H9 (cell line): Measurements from ENCODE around the gene KSR1. TPM values are rescaled to one million over a fixed set of nuclear protein-coding genes. Genes with fewer than 3 reads are reported as not detected.

Source experiments
- DNase-seq: peaks from one replicate; pipeline ENCODE4 v3.0.0-alpha.2; 2017
- H2AFZ ChIP-seq: one replicate; pipeline ENCODE4 v1.6.1; 2013; ENCODE audit warnings: mild to moderate bottlenecking, low read length, control low read depth, moderate library complexity
- H2AK5ac ChIP-seq: 2 replicates; pipeline ENCODE4 v1.6.1; 2013; ENCODE audit warnings: low read length, control low read depth, mixed read lengths; ENCODE audit not compliant: insufficient read length
- H2BK120ac ChIP-seq: one replicate; pipeline ENCODE4 v1.6.1; 2013; ENCODE audit warnings: low read depth, mild to moderate bottlenecking, low read length, control low read depth, inconsistent platforms; ENCODE audit not compliant: poor library complexity, severe bottlenecking
- H2BK12ac ChIP-seq: 2 replicates; pipeline ENCODE4 v1.6.1; 2013; ENCODE audit warnings: low read length, control low read depth, mixed read lengths, low read depth; ENCODE audit not compliant: insufficient read length
- H2BK15ac ChIP-seq: 2 replicates; pipeline ENCODE4 v1.6.1; 2013; ENCODE audit warnings: low read depth, low read length, control low read depth
- H2BK20ac ChIP-seq: one replicate; pipeline ENCODE4 v1.6.1; 2013; ENCODE audit warnings: low read depth, mild to moderate bottlenecking, low read length, control low read depth, inconsistent platforms; ENCODE audit not compliant: poor library complexity, severe bottlenecking
- H2BK5ac ChIP-seq: 2 replicates; pipeline ENCODE4 v1.6.1; 2013; ENCODE audit warnings: low read length, control low read depth, mixed read lengths; ENCODE audit not compliant: insufficient read length
- H3K14ac ChIP-seq: 2 replicates; pipeline ENCODE4 v1.6.1; 2013; ENCODE audit warnings: low read length, control low read depth; ENCODE audit not compliant: insufficient read depth
- H3K18ac ChIP-seq: 2 replicates; pipeline ENCODE4 v1.6.1; 2013; ENCODE audit warnings: low read depth, mild to moderate bottlenecking, mixed read lengths, low read length, control low read depth; ENCODE audit not compliant: insufficient read length
- H3K23ac ChIP-seq: 2 replicates; pipeline ENCODE4 v1.6.1; 2013; ENCODE audit warnings: low read length, control low read depth, mixed read lengths, low read depth; ENCODE audit not compliant: insufficient read length
- H3K23me2 ChIP-seq: 2 replicates; pipeline ENCODE4 v1.6.1; 2013; ENCODE audit warnings: low read depth, mild to moderate bottlenecking, mixed read lengths, low read length, control low read depth; ENCODE audit not compliant: insufficient read length, poor library complexity, severe bottlenecking
- H3K27ac ChIP-seq: 2 replicates; pipeline ENCODE4 v1.5.1; 2013; ENCODE audit warnings: low read length, control low read depth, mixed read lengths, low read depth; ENCODE audit not compliant: insufficient read length
- H3K27me3 ChIP-seq: 2 replicates; pipeline ENCODE4 v1.6.1; 2013; ENCODE audit warnings: low read length, control low read depth, inconsistent platforms; ENCODE audit not compliant: insufficient read depth
- H3K4ac ChIP-seq: 2 replicates; pipeline ENCODE4 v1.6.1; 2013; ENCODE audit warnings: low read depth, mild to moderate bottlenecking, control low read depth, inconsistent platforms, low read length, moderate library complexity
- H3K4me1 ChIP-seq: 2 replicates; pipeline ENCODE4 v1.6.1; 2013; ENCODE audit warnings: low read length, control low read depth, inconsistent platforms; ENCODE audit not compliant: insufficient read depth
- H3K4me2 ChIP-seq: 2 replicates; pipeline ENCODE4 v1.6.1; 2013; ENCODE audit warnings: low read length, control low read depth, mixed read lengths; ENCODE audit not compliant: insufficient read length, insufficient read depth
- H3K56ac ChIP-seq: 2 replicates; pipeline ENCODE4 v1.6.1; 2013; ENCODE audit warnings: low read depth, mild to moderate bottlenecking, mixed read lengths, low read length, control low read depth; ENCODE audit not compliant: insufficient read length
- H3K79me1 ChIP-seq: 2 replicates; pipeline ENCODE4 v1.6.1; 2013; ENCODE audit warnings: low read depth, mild to moderate bottlenecking, moderate library complexity, low read length, control low read depth, inconsistent platforms; ENCODE audit not compliant: insufficient read depth, poor library complexity, severe bottlenecking
- H3K79me2 ChIP-seq: 2 replicates; pipeline ENCODE4 v1.6.1; 2013; ENCODE audit warnings: low read length, control low read depth, inconsistent platforms; ENCODE audit not compliant: insufficient read depth
- H3K9ac ChIP-seq: 2 replicates; pipeline ENCODE4 v1.6.1; 2013; ENCODE audit warnings: low read length, control low read depth, mixed read lengths; ENCODE audit not compliant: insufficient read length; ENCODE audit errors: extremely low read depth
- H3K9me3 ChIP-seq: one replicate; pipeline ENCODE4 v1.6.1; 2013; ENCODE audit warnings: low read depth, low read length, inconsistent platforms; ENCODE audit not compliant: control insufficient read depth
- H3T11ph ChIP-seq: one replicate; pipeline ENCODE4 v1.6.1; 2013; ENCODE audit warnings: mild to moderate bottlenecking, low read length, control low read depth, inconsistent platforms
- H4K20me1 ChIP-seq: one replicate; pipeline ENCODE4 v1.6.1; 2013; ENCODE audit not compliant: control insufficient read depth, insufficient read length, insufficient read depth
- H4K5ac ChIP-seq: 2 replicates; pipeline ENCODE4 v1.6.1; 2013; ENCODE audit warnings: low read depth, mild to moderate bottlenecking, mixed read lengths, low read length, control low read depth; ENCODE audit not compliant: insufficient read length
- H4K8ac ChIP-seq: replicated peaks from 2 replicates; pipeline ENCODE4 v1.6.1; 2013; ENCODE audit warnings: low read length, control low read depth, mixed read lengths, low read depth; ENCODE audit not compliant: insufficient read length
- H4K91ac ChIP-seq: 2 replicates; pipeline ENCODE4 v1.6.1; 2013; ENCODE audit warnings: low read depth, mild to moderate bottlenecking, moderate library complexity, mixed read lengths, low read length, control low read depth; ENCODE audit not compliant: insufficient read length
- H3K27ac Mint-ChIP-seq, 3 experiments: 2 replicates in 2 of 3; 3 replicates in 1 of 3; pipeline ENCODE4 v1.8.0; 2020 to 2021; ENCODE audit warnings: mixed read lengths in 3 of 3, mild to moderate bottlenecking in 1 of 3, moderate library complexity in 1 of 3
- H3K27me3 Mint-ChIP-seq: 2 replicates; pipeline ENCODE4 v1.8.0; 2021; ENCODE audit warnings: low read depth, mild to moderate bottlenecking, moderate library complexity, mixed read lengths
- H3K36me3 Mint-ChIP-seq, 3 experiments: 2 replicates in 2 of 3; 3 replicates in 1 of 3; pipeline ENCODE4 v1.8.0; 2020 to 2021; ENCODE audit warnings: low read depth in 3 of 3, mixed read lengths in 3 of 3; ENCODE audit not compliant: insufficient read depth in 1 of 3
- H3K4me1 Mint-ChIP-seq, 2 experiments: 2 replicates each; pipeline ENCODE4 v1.8.0; 2020; ENCODE audit warnings: mixed read lengths in 2 of 2
- H3K4me3 Mint-ChIP-seq, 2 experiments: 2 replicates in 1 of 2; 3 replicates in 1 of 2; pipeline ENCODE4 v1.8.0; 2020 to 2021; ENCODE audit warnings: mild to moderate bottlenecking in 2 of 2, mixed read lengths in 2 of 2, moderate library complexity in 1 of 2
- H3K9me3 Mint-ChIP-seq, 2 experiments: 2 replicates in 1 of 2; 3 replicates in 1 of 2; pipeline ENCODE4 v1.8.0; 2020; ENCODE audit warnings: mild to moderate bottlenecking in 2 of 2, mixed read lengths in 2 of 2, moderate library complexity in 1 of 2
- CTCF ChIP-seq: fragments of 200-600 bp; sonication (generic); conservative IDR thresholded peaks from 3 replicates; pipeline ENCODE4 v1.8.0; 2021; ENCODE audit warnings: antibody characterized with exemption, mild to moderate bottlenecking
- WGBS: extraction: QIAGEN DNeasy Blood & Tissue Kit; methylation state at CpG from one replicate; pipeline ENCODE4 v1.1.7; 2013; ENCODE audit warnings: missing lambda C conversion rate, low lambda C conversion rate, mixed read lengths; ENCODE audit not compliant: insufficient read length; ENCODE audit errors: extremely low coverage; 5-methylcytosine and 5-hydroxymethylcytosine counted together
- total RNA-seq: library from RNA; stranded (reverse); gene quantifications from 2 replicates; pipeline ENCODE4 v1.2.1, GENCODE V29; 2021

The KSR1 gene
- total RNA-seq, 1 experiment from 2014 or later: 44.9 TPM

DNA sequence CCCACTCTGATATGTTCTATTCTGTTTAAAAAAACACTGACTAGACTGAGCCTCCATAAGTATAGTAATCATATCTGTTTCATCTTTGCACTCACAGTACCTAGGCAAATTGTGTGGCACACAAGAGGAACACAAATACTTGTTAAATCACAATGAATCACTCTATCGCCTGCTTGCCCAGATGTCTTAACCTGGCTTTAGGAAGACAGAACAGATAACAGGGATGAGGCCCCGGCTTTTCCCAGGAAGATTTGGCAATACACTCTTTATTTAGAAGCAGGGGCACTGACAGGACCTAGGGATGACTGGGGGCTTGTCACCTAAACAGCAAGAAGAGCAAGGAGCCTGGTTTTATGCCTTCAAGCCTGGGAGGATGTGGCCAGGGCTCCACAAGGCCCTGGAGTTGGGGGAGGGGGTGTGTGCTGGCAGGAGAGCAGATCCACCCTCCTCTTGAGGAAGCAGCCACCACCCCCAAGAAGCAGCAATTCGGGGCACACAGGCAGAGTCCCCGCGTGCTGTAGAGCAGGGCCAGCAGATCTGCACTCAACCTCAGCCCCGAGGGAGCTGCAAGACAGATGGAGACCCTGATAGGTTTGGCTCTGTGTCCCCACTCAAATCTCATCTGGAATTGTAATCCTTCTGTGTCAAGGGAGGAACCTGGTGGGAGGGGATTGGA lies 41.0 kb upstream of the KSR1 start:
- H3K4me2 ChIP-seq: no peak overlapping the region
- no peak overlapping the region for H3K56ac ChIP-seq
- Mint-ChIP-seq H3K27me3 (peaks cover 11% of the 10 kb centered on the region; the same call in 1 of the 2 replicates), H3K36me3 (no peaks in the 10 kb centered on the region), H3K4me1 (no peaks in the 10 kb centered on the region; a peak in 1 of 4 replicates), H3K9me3 (no peaks in the 10 kb centered on the region), H3K27ac (no peak overlapping the region; a peak in 1 of 7 replicates), H3K4me3 (no peak overlapping the region)
- no peak overlapping the region for H2BK120ac ChIP-seq
- H2BK15ac ChIP-seq: no peak overlapping the region
- no peaks in the 10 kb centered on the region for H3K79me1 ChIP-seq
- H3K27ac ChIP-seq: no peak overlapping the region
- H4K5ac ChIP-seq: no peak overlapping the region
- H2AK5ac ChIP-seq: no peak overlapping the region
- H3K9ac ChIP-seq: no peak overlapping the region
- H2AFZ ChIP-seq: no peak overlapping the region
- no peak overlapping the region for H3K18ac ChIP-seq
- no peak for TF ChIP-seq CTCF
- no peak overlapping the region for H2BK20ac ChIP-seq
- DNase-seq: no peak
- no peaks in the 10 kb centered on the region for H3K9me3 ChIP-seq
- no peak overlapping the region for H4K91ac ChIP-seq
- H3K27me3 ChIP-seq: no peaks in the 10 kb centered on the region
- no peak overlapping the region for H3K4ac ChIP-seq
- H3K79me2 ChIP-seq: no peaks in the 10 kb centered on the region
- no peak overlapping the region for H2BK5ac ChIP-seq
- no peaks in the 10 kb centered on the region for H4K20me1 ChIP-seq
- H2BK12ac ChIP-seq: no peak overlapping the region
- H3K4me1 ChIP-seq: no peaks in the 10 kb centered on the region; the same call in 1 of the 2 replicates
- H3K23ac ChIP-seq: no peak overlapping the region
- H3K23me2 ChIP-seq: no peaks in the 10 kb centered on the region
- no peak overlapping the region for H4K8ac ChIP-seq
- H3T11ph ChIP-seq: no peak overlapping the region
- WGBS: no CpG with 5 or more reads among the region's 6 CpGs
- no peak overlapping the region for H3K14ac ChIP-seq
